GF-D8 (cell line): ENCODE measurements around the gene KCNQ4.
A peak's percentile ranks its signal among the peaks of the same experiment; 100 is the strongest.

Source experiments
- DNase-seq: peaks from one replicate; lab custom pipeline; 2025; lab: John Stamatoyannopoulos, UW

Gene KCNQ4

GRCh38 chr1:40840526-40841323, 57.1 kb downstream of the KCNQ4 start:
- no peak for DNase-seq

GRCh38 chr1:40841602-40842001, 58.0 kb downstream of the KCNQ4 start:
- DNase-seq = no peak

- DNase-seq = no peak
Observed at GRCh38 chr1:40842207-40842606, 58.6 kb downstream of the KCNQ4 start.

- DNase-seq = no peak
Observed at GRCh38 chr1:40842691-40843090, 59.1 kb downstream of the KCNQ4 start.

- DNase-seq = no peak
Observed at GRCh38 chr1:40844079-40844478, 60.5 kb downstream of the KCNQ4 start.

- DNase-seq = no peak
Observed at GRCh38 chr1:40844887-40845878, 61.6 kb downstream of the KCNQ4 start.

- no peak for DNase-seq
Observed at GRCh38 chr1:40845895-40846294, 62.3 kb downstream of the KCNQ4 start.

GRCh38 chr1:40847023-40847745, 63.6 kb downstream of the KCNQ4 start:
- DNase-seq = no peak

- DNase-seq = no peak
Observed at GRCh38 chr1:40848530-40849189, 65.1 kb downstream of the KCNQ4 start.

GRCh38 chr1:40849801-40850592, 66.4 kb downstream of the KCNQ4 start:
- DNase-seq = peak; percentile 68

GRCh38 chr1:40851643-40852042, 68.1 kb downstream of the KCNQ4 start:
- DNase-seq = no peak

GRCh38 chr1:40853113-40853884, 69.7 kb downstream of the KCNQ4 start:
- no peak for DNase-seq

- no peak for DNase-seq
Observed at GRCh38 chr1:40853885-40854170, 70.2 kb downstream of the KCNQ4 start.

- no peak for DNase-seq
Observed at GRCh38 chr1:40855513-40855912, 71.9 kb downstream of the KCNQ4 start.

GRCh38 chr1:40856116-40856515, 72.5 kb downstream of the KCNQ4 start:
- DNase-seq = no peak

GRCh38 chr1:40856656-40857302, 73.2 kb downstream of the KCNQ4 start:
- no peak for DNase-seq

GRCh38 chr1:40857737-40858136, 74.2 kb downstream of the KCNQ4 start:
- no peak for DNase-seq

GRCh38 chr1:40858856-40859416, 75.3 kb downstream of the KCNQ4 start:
- DNase-seq = no peak

- DNase-seq = peak; percentile 72
Observed at GRCh38 chr1:40860706-40861223, 77.2 kb downstream of the KCNQ4 start.
